GM12892 (cell line): ENCODE measurements around the gene CTNNA3.

Experiments used
- POLR2A ChIP-seq: IDR thresholded peaks from 2 replicates; pipeline ENCODE4 v1.6.1; 2011; ENCODE audit warnings: low read depth, low read length, control low read depth
- POLR2AphosphoS5 ChIP-seq: IDR thresholded peaks from 2 replicates; pipeline ENCODE4 v1.6.1; 2011; ENCODE audit warnings: low read depth, low read length, control low read depth
- TAF1 ChIP-seq: IDR thresholded peaks from 2 replicates; pipeline ENCODE4 v1.6.1; 2011; ENCODE audit warnings: low read depth, mild to moderate bottlenecking, control low read depth, low read length, borderline replicate concordance

- TF ChIP-seq POLR2AphosphoS5 (no peak), POLR2A (no peak), TAF1 (no peak)
These were observed 231.7 kb downstream of the CTNNA3 start for GRCh38 chr10:67464278-67464677.
